NB4 (cell line): ENCODE results near the gene CRIM1.

Source experiments
- DNase-seq: peaks from one replicate; pipeline ENCODE4 v3.0.0; 2010; ENCODE audit warnings: low read depth
- H3K4me3 ChIP-seq: one replicate; pipeline ENCODE4 v1.5.1; 2011; ENCODE audit warnings: mild to moderate bottlenecking, low read depth, low read length, moderate library complexity
- MAX ChIP-seq: IDR thresholded peaks from 2 replicates; pipeline ENCODE4 v1.6.1; 2011; ENCODE audit warnings: low read depth, low read length
- MYC ChIP-seq: IDR thresholded peaks from 2 replicates; pipeline ENCODE4 v1.6.1; 2011; ENCODE audit warnings: low read depth, low read length
- POLR2A ChIP-seq: IDR thresholded peaks from 2 replicates; pipeline ENCODE4 v1.6.1; 2011; ENCODE audit warnings: mild to moderate bottlenecking; ENCODE audit not compliant: insufficient read length; ENCODE audit errors: extremely low read depth
- TF ChIP-seq, protein P1 (sequence below): IDR thresholded peaks from one replicate; pipeline ENCODE4 v1.5.1; 2012; ENCODE audit warnings: low read depth, low read length

The CRIM1 gene

DNA sequence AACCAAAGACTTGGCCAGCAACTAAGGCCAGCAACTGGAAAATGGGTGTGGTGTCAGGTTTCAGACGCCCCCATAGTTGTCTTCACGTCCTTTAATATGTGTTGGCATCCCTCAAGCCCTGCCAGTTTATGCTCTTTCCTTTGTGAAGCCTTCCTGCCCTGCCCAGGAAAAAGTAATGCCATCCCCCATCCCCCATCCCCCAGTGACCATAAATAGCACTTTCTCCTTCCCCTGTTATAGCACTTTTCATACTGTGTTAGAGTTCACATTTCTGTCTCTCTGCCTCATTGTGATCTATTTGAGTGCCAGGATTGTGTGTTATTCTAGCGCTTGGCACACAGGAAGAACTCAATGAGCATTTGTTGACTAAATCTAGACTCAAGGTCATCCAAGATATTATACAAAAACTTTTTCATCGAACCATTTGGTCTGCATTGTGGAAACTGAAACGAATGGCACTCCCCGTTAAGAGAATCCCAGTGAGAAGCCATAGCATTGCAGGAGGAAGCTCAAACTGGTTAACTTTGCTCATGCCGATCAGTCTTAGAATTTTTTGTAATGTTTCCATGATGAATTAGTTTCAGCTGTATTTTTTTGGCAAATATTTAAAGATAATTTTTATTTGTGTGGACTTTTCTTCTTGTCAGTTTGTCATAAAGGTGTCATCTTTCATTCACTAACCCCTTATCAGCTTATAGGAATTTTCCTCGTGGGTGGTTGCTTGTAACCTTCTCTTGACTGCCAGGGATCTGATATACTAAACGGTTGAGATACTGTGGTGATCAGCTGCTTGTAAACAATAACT, 15.7 kb downstream of the CRIM1 start:
- no peak for DNase-seq
- no peak for TF ChIP-seq MYC
- TF ChIP-seq POLR2A, result no peak
- no peak for TF ChIP-seq MAX
- TF ChIP-seq, protein P1, sequence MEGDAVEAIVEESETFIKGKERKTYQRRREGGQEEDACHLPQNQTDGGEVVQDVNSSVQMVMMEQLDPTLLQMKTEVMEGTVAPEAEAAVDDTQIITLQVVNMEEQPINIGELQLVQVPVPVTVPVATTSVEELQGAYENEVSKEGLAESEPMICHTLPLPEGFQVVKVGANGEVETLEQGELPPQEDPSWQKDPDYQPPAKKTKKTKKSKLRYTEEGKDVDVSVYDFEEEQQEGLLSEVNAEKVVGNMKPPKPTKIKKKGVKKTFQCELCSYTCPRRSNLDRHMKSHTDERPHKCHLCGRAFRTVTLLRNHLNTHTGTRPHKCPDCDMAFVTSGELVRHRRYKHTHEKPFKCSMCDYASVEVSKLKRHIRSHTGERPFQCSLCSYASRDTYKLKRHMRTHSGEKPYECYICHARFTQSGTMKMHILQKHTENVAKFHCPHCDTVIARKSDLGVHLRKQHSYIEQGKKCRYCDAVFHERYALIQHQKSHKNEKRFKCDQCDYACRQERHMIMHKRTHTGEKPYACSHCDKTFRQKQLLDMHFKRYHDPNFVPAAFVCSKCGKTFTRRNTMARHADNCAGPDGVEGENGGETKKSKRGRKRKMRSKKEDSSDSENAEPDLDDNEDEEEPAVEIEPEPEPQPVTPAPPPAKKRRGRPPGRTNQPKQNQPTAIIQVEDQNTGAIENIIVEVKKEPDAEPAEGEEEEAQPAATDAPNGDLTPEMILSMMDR, result no peak
- no peak overlapping the region for H3K4me3 ChIP-seq

- TF ChIP-seq MYC (no peak), MAX (no peak), POLR2A (no peak)
- TF ChIP-seq, protein P1, result no peak
- H3K4me3 ChIP-seq, result no peak overlapping the region
- no peak for DNase-seq
These were observed 16.4 kb downstream of the CRIM1 start for GRCh38 chr2:36371928-36372391.

DNA sequence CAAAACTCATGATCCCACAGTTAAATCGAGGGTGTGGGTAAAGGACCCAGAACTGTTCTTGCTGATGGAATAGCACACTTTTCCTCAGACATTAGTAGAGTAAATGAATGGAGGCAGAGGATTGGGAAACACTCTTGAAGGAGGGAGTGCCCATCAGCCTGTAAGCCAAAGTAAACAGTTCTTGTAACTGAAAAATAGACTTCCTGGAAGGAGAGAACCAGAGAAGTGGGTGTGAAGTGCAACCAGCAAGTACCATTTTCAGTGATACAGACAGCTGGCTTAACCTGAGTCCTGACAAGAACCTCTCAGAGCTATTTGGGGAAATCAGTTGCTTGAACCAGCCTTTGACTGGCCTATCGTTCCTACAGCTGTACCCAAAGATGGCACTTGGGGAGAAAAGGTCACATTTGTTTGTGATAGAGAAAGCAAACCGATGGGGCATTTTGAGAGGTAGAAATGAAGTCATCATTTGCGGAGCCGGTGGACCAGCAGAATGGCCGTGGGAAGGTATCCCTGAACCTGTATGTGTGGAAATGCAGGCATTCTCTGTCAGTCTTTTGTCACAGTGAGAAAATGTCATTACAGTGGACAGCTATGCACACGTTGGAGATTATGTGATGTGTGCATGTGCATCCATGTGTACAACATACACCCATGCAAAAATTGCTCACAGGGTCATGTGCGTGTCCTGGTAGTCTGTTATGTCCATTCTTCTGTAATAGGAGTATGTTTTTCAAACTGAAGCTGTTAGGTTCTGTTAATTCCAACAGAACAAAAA, 17.8 kb downstream of the CRIM1 start:
- TF ChIP-seq MYC (no peak), MAX (no peak), POLR2A (no peak)
- TF ChIP-seq, protein P1, result no peak
- DNase-seq, result no peak
- H3K4me3 ChIP-seq, result no peak overlapping the region

DNA sequence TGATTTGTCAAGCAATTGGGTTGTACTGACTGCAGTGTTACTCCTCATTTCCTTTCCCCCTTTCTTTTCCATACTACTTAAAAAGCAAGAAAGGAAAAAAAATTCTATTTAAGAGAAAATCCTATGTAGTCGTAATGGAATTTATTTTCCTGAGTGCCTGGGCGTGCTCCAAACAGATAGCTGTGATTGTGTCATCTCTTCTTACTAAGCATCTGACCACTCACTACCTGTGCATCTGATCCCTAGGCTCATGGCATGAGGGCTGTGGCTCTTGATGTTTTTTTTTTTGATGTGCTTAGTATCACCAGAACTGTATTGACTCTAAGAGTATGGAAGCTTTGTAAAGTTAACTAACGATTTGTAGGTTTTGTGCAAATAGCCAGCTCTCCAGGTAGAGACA, 19.0 kb downstream of the CRIM1 start:
- no peak for DNase-seq
- TF ChIP-seq MAX (no peak), POLR2A (no peak), MYC (no peak)
- TF ChIP-seq, protein P1, result no peak
- no peak overlapping the region for H3K4me3 ChIP-seq

DNA sequence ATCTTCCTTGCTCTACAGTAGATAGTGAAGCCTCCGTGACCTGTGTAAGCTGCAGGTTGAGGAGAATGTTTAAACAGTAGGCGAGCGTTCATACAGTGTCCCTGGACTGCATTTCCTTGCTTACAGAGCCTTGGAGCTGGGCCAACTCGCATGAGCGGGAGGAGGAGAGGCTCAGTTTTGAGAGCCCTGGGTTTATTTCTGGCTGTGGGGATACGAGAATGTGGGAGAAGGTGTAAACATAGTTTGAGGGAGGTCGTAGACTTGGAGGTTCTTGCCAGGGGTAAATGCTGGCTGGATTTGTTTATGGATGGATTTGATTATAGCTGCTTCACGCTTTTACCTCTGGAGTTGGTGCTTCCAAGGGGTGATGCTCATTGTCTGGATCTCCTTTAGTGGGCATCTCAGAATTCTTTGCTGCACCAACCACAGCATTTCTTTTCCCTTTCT, 20.8 kb downstream of the CRIM1 start:
- TF ChIP-seq MYC (no peak), MAX (no peak), POLR2A (no peak)
- TF ChIP-seq, protein P1, result no peak
- no peak for DNase-seq
- no peak overlapping the region for H3K4me3 ChIP-seq
